Measurements from ENCODE around the gene HMGXB3. TPM values are rescaled to one million over a fixed set of nuclear protein-coding genes. Genes with fewer than 3 reads are reported as not detected.

HMGXB3 gene
- total and polyA plus RNA-seq, 7 donors = 3.6 to 28.8 (median 19.3) TPM

- intact Hi-C loops (cut with DNase I) = no loop called here
- peaks cover 0 to 2% (median under 1%) of the 10 kb centered on the region in 4 donors for H3K4me1 ChIP-seq
- H3K9me3 ChIP-seq = peaks cover 0 to 5% (median 0%) of the 10 kb centered on the region in 4 donors
- peaks cover 39 to 94% (median 58%) of the 10 kb centered on the region in 4 donors for H3K36me3 ChIP-seq
- no peak overlapping the region for H3K27ac ChIP-seq
- TF ChIP-seq POLR2A (IDR thresholded peaks at IDR 0.05) (no peak), EP300 (IDR thresholded peaks at IDR 0.05) (no peak), CTCF (IDR thresholded peaks at IDR 0.05) (no peak)
- no peak overlapping the region for H3K4me3 ChIP-seq
- no peaks in the 10 kb centered on the region for H3K27me3 ChIP-seq
- DNase-seq = no peak
Measured at GRCh38 chr5:150016537-150016936, 16.0 kb downstream of the HMGXB3 start.

- 70 to 79% methylated on average over 6 of the region's 6 CpGs for WGBS, 2 donors
Measured at GRCh38 chr5:150017226-150018005, 16.9 kb downstream of the HMGXB3 start.

GRCh38 chr5:150020249-150020648 is 19.7 kb downstream of the HMGXB3 start:
- intact Hi-C loops (cut with DNase I) = no loop called here
- H3K27ac ChIP-seq = peak overlapping the region in 1 of 4 donors; percentile 9

More at GRCh38 chr5:150017226-150018005, 16.9 kb downstream of the HMGXB3 start:
- intact Hi-C loops (cut with DNase I) = no loop called here
- Histone ChIP-seq H3K4me3 (no peak overlapping the region), H3K36me3 (peaks cover 39 to 93% (median 53%) of the 10 kb centered on the region in 4 donors), H3K4me1 (peaks cover 0 to 11% (median 9%) of the 10 kb centered on the region in 4 donors), H3K27me3 (no peaks in the 10 kb centered on the region), H3K9me3 (peaks cover 0 to 5% (median 0%) of the 10 kb centered on the region in 4 donors), H3K27ac (no peak overlapping the region)
- TF ChIP-seq EP300 (IDR thresholded peaks at IDR 0.05) (no peak), CTCF (IDR thresholded peaks at IDR 0.05) (no peak), POLR2A (IDR thresholded peaks at IDR 0.05) (no peak), POLR2AphosphoS5 (IDR thresholded peaks at IDR 0.05) (no peak)
- DNase-seq = no peak

GRCh38 chr5:150021491-150022157 is 21.1 kb downstream of the HMGXB3 start:
- peaks cover 11 to 93% (median 37%) of the 10 kb centered on the region in 4 donors for H3K36me3 ChIP-seq
- H3K27me3 ChIP-seq = no peaks in the 10 kb centered on the region
- WGBS, 2 donors = 94 to 96% methylated on average over 13 of the region's 13 CpGs
- H3K4me1 ChIP-seq = peaks cover 0 to 15% (median 13%) of the 10 kb centered on the region in 4 donors
- intact Hi-C loops (cut with DNase I) = no loop called here
- peak overlapping the region; percentile 14 to 65 (median 48) for H3K27ac ChIP-seq
- H3K4me3 ChIP-seq = no peak overlapping the region
- H3K9me3 ChIP-seq = no peaks in the 10 kb centered on the region
- DNase-seq = no peak
- TF ChIP-seq POLR2AphosphoS5 (IDR thresholded peaks at IDR 0.05) = no peak
- no peak for TF ChIP-seq EP300 (IDR thresholded peaks at IDR 0.05)
- TF ChIP-seq CTCF (IDR thresholded peaks at IDR 0.05) = no peak
- TF ChIP-seq POLR2A (IDR thresholded peaks at IDR 0.05) = no peak

More at GRCh38 chr5:150020249-150020648, 19.7 kb downstream of the HMGXB3 start:
- no peak for DNase-seq
- H3K36me3 ChIP-seq = peaks cover 15 to 93% (median 37%) of the 10 kb centered on the region in 4 donors
- no peaks in the 10 kb centered on the region for H3K27me3 ChIP-seq
- 93 to 97% methylated on average over 1 of the region's 1 CpG for WGBS, 2 donors
- H3K9me3 ChIP-seq = peaks cover 0 to 5% (median 0%) of the 10 kb centered on the region in 4 donors
- peaks cover 0 to 15% (median 13%) of the 10 kb centered on the region in 4 donors for H3K4me1 ChIP-seq
- TF ChIP-seq EP300 (IDR thresholded peaks at IDR 0.05) (no peak), POLR2A (IDR thresholded peaks at IDR 0.05) (no peak), POLR2AphosphoS5 (IDR thresholded peaks at IDR 0.05) (no peak), CTCF (IDR thresholded peaks at IDR 0.05) (no peak)
- no peak overlapping the region for H3K4me3 ChIP-seq

Data from sigmoid colon (tissue), 7 donors.